IMR-90 (cell line): ENCODE measurements around the gene GRID1. TPM values are rescaled to one million over a fixed set of nuclear protein-coding genes. Genes with fewer than 3 reads are reported as not detected.
A peak's percentile ranks its signal among the peaks of the same experiment; 100 is the strongest.

Experiments used
- ATAC-seq: fragments of 200-7000 bp; cut with Tn5 transposase; 2 replicates; pipeline ENCODE4 v1.9.1; 2020; ENCODE audit warnings: low read depth, mild to moderate bottlenecking, moderate library complexity
- BruUV-seq: library from RNA; stranded (reverse); fragments of 400-500 nt; replicated peaks from 2 replicates; lab custom pipeline; 2021; lab: Mats Ljungman, UMichigan
- CTCF ChIA-PET: fragments of 300-600 bp; formaldehyde crosslinking; extraction: SDS; loops from one replicate; lab custom pipeline; 2021; ENCODE audit warnings: antibody characterized with exemption; lab: Yijun Ruan, JAX
- POLR2A ChIA-PET: fragments of 300-600 bp; sonication (Branson Sonifier 250); formaldehyde crosslinking; loops from one replicate; lab custom pipeline; 2022; ENCODE audit warnings: antibody characterized with exemption; ENCODE audit not compliant: unreplicated experiment; lab: Charles Lee
- DNase-seq: peaks from one replicate; pipeline ENCODE4 v3.0.0; 2013
- H2AFZ ChIP-seq: replicated peaks from 2 replicates; pipeline ENCODE3; 2013; ENCODE audit warnings: low read length, mild to moderate bottlenecking; ENCODE audit not compliant: poor library complexity
- H2AK5ac ChIP-seq: 2 replicates; pipeline ENCODE4 v1.6.1; 2013; ENCODE audit warnings: low read depth, low read length, inconsistent platforms
- H2AK9ac ChIP-seq: replicated peaks from 2 replicates; pipeline ENCODE3; 2013; ENCODE audit warnings: mild to moderate bottlenecking, low read depth, low read length, moderate library complexity; ENCODE audit not compliant: poor library complexity
- H2BK120ac ChIP-seq: 2 replicates; pipeline ENCODE4 v1.6.1; 2013; ENCODE audit warnings: low read depth, low read length, inconsistent platforms
- H2BK15ac ChIP-seq: 3 replicates; pipeline ENCODE4 v1.6.1; 2013; ENCODE audit warnings: low read depth, low read length, inconsistent platforms
- H2BK20ac ChIP-seq: 2 replicates; pipeline ENCODE4 v1.6.1; 2013; ENCODE audit warnings: low read depth, mild to moderate bottlenecking, inconsistent platforms, low read length, moderate library complexity
- H2BK5ac ChIP-seq: 2 replicates; pipeline ENCODE4 v1.6.1; 2013; ENCODE audit warnings: mild to moderate bottlenecking, low read depth, low read length, inconsistent platforms; ENCODE audit not compliant: poor library complexity, severe bottlenecking
- H3K14ac ChIP-seq: replicated peaks from 2 replicates; pipeline ENCODE4 v1.6.1; 2013; ENCODE audit warnings: low read depth, low read length, inconsistent platforms
- H3K18ac ChIP-seq: 2 replicates; pipeline ENCODE4 v1.6.1; 2013; ENCODE audit warnings: low read depth, low read length, control low read depth
- H3K23ac ChIP-seq: 2 replicates; pipeline ENCODE4 v1.6.1; 2013; ENCODE audit warnings: low read depth, low read length, inconsistent platforms
- H3K27ac ChIP-seq: 2 replicates; pipeline ENCODE4 v1.5.1; 2013; ENCODE audit warnings: mild to moderate bottlenecking, control low read depth, low read length; ENCODE audit not compliant: insufficient read depth
- H3K27me3 ChIP-seq: 2 replicates; pipeline ENCODE4 v1.6.1; 2013; ENCODE audit warnings: low read length; ENCODE audit not compliant: control insufficient read depth, insufficient read depth
- H3K36me3 ChIP-seq: 2 replicates; pipeline ENCODE4 v1.6.1; 2013; ENCODE audit warnings: low read length, mixed read lengths; ENCODE audit not compliant: control insufficient read depth, insufficient read depth
- H3K4ac ChIP-seq: 2 replicates; pipeline ENCODE4 v1.6.1; 2013; ENCODE audit warnings: low read depth, low read length, inconsistent platforms
- H3K4me1 ChIP-seq: 2 replicates; pipeline ENCODE4 v1.6.1; 2013; ENCODE audit warnings: low read length, mixed read lengths; ENCODE audit not compliant: control insufficient read depth, insufficient read depth
- H3K4me2 ChIP-seq: 2 replicates; pipeline ENCODE4 v1.6.1; 2013; ENCODE audit warnings: low read depth, mild to moderate bottlenecking, control low read depth, low read length, moderate library complexity
- H3K4me3 ChIP-seq: 2 replicates; pipeline ENCODE4 v1.5.1; 2013; ENCODE audit warnings: low read depth, mild to moderate bottlenecking, control low read depth, low read length, moderate library complexity; ENCODE audit not compliant: insufficient read depth
- H3K56ac ChIP-seq: 2 replicates; pipeline ENCODE4 v1.6.1; 2013; ENCODE audit warnings: low read length, inconsistent platforms; ENCODE audit not compliant: insufficient read depth; ENCODE audit errors: extremely low read depth
- H3K79me1 ChIP-seq, 2 experiments: 2 replicates each; pipeline ENCODE4 v1.6.1; 2013; ENCODE audit warnings: low read length in 2 of 2, inconsistent platforms in 1 of 2, low read depth in 1 of 2
- H3K9ac ChIP-seq: 2 replicates; pipeline ENCODE4 v1.6.1; 2013; ENCODE audit warnings: low read depth, low read length, control low read depth
- H3K9me1 ChIP-seq: 2 replicates; pipeline ENCODE4 v1.6.1; 2013; ENCODE audit warnings: low read length, inconsistent platforms; ENCODE audit not compliant: insufficient read depth
- H3K9me3 ChIP-seq: 2 replicates; pipeline ENCODE4 v1.6.1; 2013; ENCODE audit warnings: low read length; ENCODE audit not compliant: control insufficient read depth, insufficient read depth
- H4K20me1 ChIP-seq: 2 replicates; pipeline ENCODE4 v1.6.1; 2013; ENCODE audit warnings: low read length, inconsistent platforms; ENCODE audit not compliant: insufficient read depth
- H4K5ac ChIP-seq: 2 replicates; pipeline ENCODE4 v1.6.1; 2013; ENCODE audit warnings: mild to moderate bottlenecking, low read depth, low read length, control low read depth
- H4K8ac ChIP-seq, 2 experiments: 2 replicates each; pipeline ENCODE4 v1.6.1; 2013; ENCODE audit warnings: low read depth in 2 of 2, low read length in 2 of 2, control low read depth in 1 of 2, inconsistent platforms in 1 of 2
- H4K91ac ChIP-seq: 2 replicates; pipeline ENCODE4 v1.6.1; 2013; ENCODE audit warnings: low read depth, low read length, inconsistent platforms; ENCODE audit not compliant: insufficient read depth
- BHLHE40 ChIP-seq: fragments of 150-350 bp; IDR thresholded peaks from 2 replicates; pipeline ENCODE4 v1.6.1; 2016; ENCODE audit warnings: mild to moderate bottlenecking, low read depth, low read length
- CEBPB ChIP-seq: IDR thresholded peaks from 2 replicates; pipeline ENCODE4 v1.6.1; 2012; ENCODE audit warnings: low read depth, low read length, improper control_type of control experiment
- CHD1 ChIP-seq: IDR thresholded peaks from 2 replicates; pipeline ENCODE4 v1.6.1; 2012; ENCODE audit warnings: low read depth, low read length, improper control_type of control experiment
- MAFK ChIP-seq: IDR thresholded peaks from 2 replicates; pipeline ENCODE4 v1.6.1; 2012; ENCODE audit warnings: low read depth, low read length, improper control_type of control experiment
- MAZ ChIP-seq: IDR thresholded peaks from 2 replicates; pipeline ENCODE4 v1.6.1; 2012; ENCODE audit warnings: low read depth, mild to moderate bottlenecking, low read length, improper control_type of control experiment, moderate library complexity, borderline replicate concordance
- MXI1 ChIP-seq: IDR thresholded peaks from 2 replicates; pipeline ENCODE4 v1.6.1; 2012; ENCODE audit warnings: low read depth, mild to moderate bottlenecking, low read length, moderate library complexity, borderline replicate concordance
- RCOR1 ChIP-seq: IDR thresholded peaks from 2 replicates; pipeline ENCODE4 v1.6.1; 2012; ENCODE audit warnings: mild to moderate bottlenecking, low read length, improper control_type of control experiment; ENCODE audit not compliant: insufficient replicate concordance
- RFX5 ChIP-seq: IDR thresholded peaks from 2 replicates; pipeline ENCODE4 v1.8.0; 2012; ENCODE audit warnings: low read depth, mild to moderate bottlenecking, low read length, moderate library complexity
- SMC3 ChIP-seq: fragments of 150-350 bp; IDR thresholded peaks from 2 replicates; pipeline ENCODE4 v1.6.1; 2016; ENCODE audit warnings: low read depth, mild to moderate bottlenecking, antibody characterized with exemption, low read length, moderate library complexity
- WGBS, 2 experiments: methylation state at CpG; one replicate each; pipeline versions ENCODE4 v1.1.5 to v1.1.7; 2013; ENCODE audit warnings: missing lambda C conversion rate in 2 of 2; ENCODE audit not compliant: insufficient read length in 1 of 2; ENCODE audit errors: extremely low coverage in 2 of 2; 5-methylcytosine and 5-hydroxymethylcytosine counted together
- dilution Hi-C: fragments of 300-500 bp; cut with HindIII; formaldehyde crosslinking; loops from one replicate; pipeline ENCODE4 v1.14.3; 2018; ENCODE audit warnings: low sequenced_read_pairs; ENCODE audit not compliant: unreplicated experiment
- in situ Hi-C: fragments of 300-500 bp; cut with MboI; formaldehyde crosslinking; loops from 3 replicates; pipeline ENCODE4 v1.14.3; 2019; ENCODE audit warnings: low sequenced_read_pairs, inconsistent platforms, mixed read lengths
- intact Hi-C: fragments of 100-400 bp; cut with micrococcal nuclease; formaldehyde crosslinking; loops from 2 replicates; pipeline ENCODE4 v1.10.0; 2022
- polyA plus RNA-seq, 3 experiments: library from polyadenylated mRNA; depleted of rRNA; stranded (reverse); fragments of >200 nt; gene quantifications; 2 replicates each; pipeline ENCODE4 v1.2.3, GENCODE V29; 2012; ENCODE audit warnings: low replicate concordance in 1 of 3
- total RNA-seq: library from RNA; depleted of rRNA; stranded (reverse); fragments of >200 nt; gene quantifications from 2 replicates; pipeline ENCODE4 v1.2.3, GENCODE V29; 2012
- TF ChIP-seq, protein P1 (sequence below): conservative IDR thresholded peaks from 2 replicates; pipeline ENCODE4 v1.5.1; 2012; ENCODE audit warnings: mild to moderate bottlenecking, low read depth, low read length, improper control_type of control experiment

The GRID1 gene
- total and polyA plus RNA-seq, 2 of the 4 experiments (the other 2 are of a cell fraction), result not detected

DNA sequence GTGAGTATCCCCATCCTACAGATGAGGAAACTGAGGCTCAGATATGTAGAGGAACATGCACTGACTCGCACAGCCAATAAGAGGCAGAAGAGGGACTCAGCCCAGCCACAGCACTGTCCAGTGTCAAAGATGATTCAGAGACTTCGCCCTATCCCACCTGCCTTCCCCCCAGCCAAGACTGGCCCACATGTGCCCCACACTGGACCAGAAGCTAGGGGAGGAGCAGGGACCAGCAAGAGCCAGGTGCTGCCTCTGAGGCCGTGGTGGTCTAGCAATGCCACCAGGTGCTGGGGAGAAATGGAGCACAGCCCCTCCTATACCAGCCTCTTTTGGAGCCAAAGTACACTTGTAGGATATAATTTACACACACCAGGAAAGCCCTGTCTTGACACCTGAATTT is 22.3 kb downstream of the GRID1 start:
- Histone ChIP-seq H3K9ac (no peak overlapping the region), H3K4ac (no peak overlapping the region), H4K5ac (no peak overlapping the region), H3K56ac (no peak overlapping the region), H3K36me3 (no peaks in the 10 kb centered on the region), H2AFZ (no peak overlapping the region), H2BK120ac (no peak overlapping the region), H2AK5ac (no peak overlapping the region), H3K27me3 (peaks cover 17% of the 10 kb centered on the region), H4K8ac (no peak overlapping the region), H2BK20ac (no peak overlapping the region), H3K18ac (no peak overlapping the region), H3K9me1 (no peaks in the 10 kb centered on the region), H4K20me1 (no peaks in the 10 kb centered on the region), H3K9me3 (no peaks in the 10 kb centered on the region), H3K14ac (no peak overlapping the region), H4K91ac (no peak overlapping the region), H3K79me1 (no peaks in the 10 kb centered on the region), H2BK15ac (no peak overlapping the region), H2BK5ac (no peak overlapping the region), H3K27ac (no peak overlapping the region), H3K4me1 (no peaks in the 10 kb centered on the region), H3K4me3 (no peak overlapping the region), H3K23ac (no peak overlapping the region), H3K4me2 (no peak overlapping the region), H2AK9ac (peak overlapping the region; percentile 28)
- no TSS peak for BruUV-seq
- DNase-seq, result no peak
- 60% methylated on average over 1 of the region's 3 CpGs; no CpG with 5 or more reads in 1 of the 2 experiments for WGBS, 2 experiments
- POLR2A ChIA-PET, result no interaction called here
- ATAC-seq, result no peak
- no peak for TF ChIP-seq BHLHE40
- no peak for TF ChIP-seq SMC3
- TF ChIP-seq RCOR1, result no peak
- TF ChIP-seq, protein P1, sequence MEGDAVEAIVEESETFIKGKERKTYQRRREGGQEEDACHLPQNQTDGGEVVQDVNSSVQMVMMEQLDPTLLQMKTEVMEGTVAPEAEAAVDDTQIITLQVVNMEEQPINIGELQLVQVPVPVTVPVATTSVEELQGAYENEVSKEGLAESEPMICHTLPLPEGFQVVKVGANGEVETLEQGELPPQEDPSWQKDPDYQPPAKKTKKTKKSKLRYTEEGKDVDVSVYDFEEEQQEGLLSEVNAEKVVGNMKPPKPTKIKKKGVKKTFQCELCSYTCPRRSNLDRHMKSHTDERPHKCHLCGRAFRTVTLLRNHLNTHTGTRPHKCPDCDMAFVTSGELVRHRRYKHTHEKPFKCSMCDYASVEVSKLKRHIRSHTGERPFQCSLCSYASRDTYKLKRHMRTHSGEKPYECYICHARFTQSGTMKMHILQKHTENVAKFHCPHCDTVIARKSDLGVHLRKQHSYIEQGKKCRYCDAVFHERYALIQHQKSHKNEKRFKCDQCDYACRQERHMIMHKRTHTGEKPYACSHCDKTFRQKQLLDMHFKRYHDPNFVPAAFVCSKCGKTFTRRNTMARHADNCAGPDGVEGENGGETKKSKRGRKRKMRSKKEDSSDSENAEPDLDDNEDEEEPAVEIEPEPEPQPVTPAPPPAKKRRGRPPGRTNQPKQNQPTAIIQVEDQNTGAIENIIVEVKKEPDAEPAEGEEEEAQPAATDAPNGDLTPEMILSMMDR, result no peak
- no peak for TF ChIP-seq MAFK
- no peak for TF ChIP-seq CHD1
- TF ChIP-seq MAZ, result no peak
- no peak for TF ChIP-seq MXI1
- TF ChIP-seq RFX5, result no peak
- TF ChIP-seq CEBPB, result no peak
- dilution Hi-C loops, result no loop called here
- intact Hi-C loops, result no loop called here
- CTCF ChIA-PET, result no interaction called here
- in situ Hi-C loops, result no loop called here
